AG08395 (cell line): Measurements from ENCODE around the gene TFR2.
A peak's percentile ranks its signal among the peaks of the same experiment; 100 is the strongest.

Source experiments
- DNase-seq: peaks from one replicate; pipeline ENCODE4 v3.0.0; 2012; ENCODE audit warnings: mixed read lengths, low spot score

TFR2 gene

DNA sequence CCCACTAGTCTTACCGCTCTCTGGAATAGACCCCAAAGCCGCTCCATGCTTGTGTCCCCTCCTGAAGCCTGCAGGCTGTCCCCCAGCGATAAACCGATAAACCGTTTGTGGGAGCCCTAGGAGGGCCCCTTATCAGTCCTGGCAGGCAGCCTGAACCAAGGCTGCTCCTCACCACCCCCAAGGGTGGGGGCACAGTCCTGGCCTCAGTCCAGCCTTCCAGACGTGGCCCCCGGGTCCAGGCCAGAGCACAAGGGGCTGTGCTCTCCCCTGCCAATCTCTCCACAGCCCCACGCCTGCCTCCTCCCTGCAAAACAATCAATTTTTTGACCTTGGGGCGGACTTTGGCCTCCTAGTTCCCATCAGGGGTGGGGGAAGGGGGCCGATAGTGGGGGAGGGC, at the start of gene TFR2:
TFR2 (minus strand) TSS at position 90 of the 397 bp plus-strand sequence; CDS start at position 47, 43 bp downstream.
- DNase-seq, result no peak

DNA sequence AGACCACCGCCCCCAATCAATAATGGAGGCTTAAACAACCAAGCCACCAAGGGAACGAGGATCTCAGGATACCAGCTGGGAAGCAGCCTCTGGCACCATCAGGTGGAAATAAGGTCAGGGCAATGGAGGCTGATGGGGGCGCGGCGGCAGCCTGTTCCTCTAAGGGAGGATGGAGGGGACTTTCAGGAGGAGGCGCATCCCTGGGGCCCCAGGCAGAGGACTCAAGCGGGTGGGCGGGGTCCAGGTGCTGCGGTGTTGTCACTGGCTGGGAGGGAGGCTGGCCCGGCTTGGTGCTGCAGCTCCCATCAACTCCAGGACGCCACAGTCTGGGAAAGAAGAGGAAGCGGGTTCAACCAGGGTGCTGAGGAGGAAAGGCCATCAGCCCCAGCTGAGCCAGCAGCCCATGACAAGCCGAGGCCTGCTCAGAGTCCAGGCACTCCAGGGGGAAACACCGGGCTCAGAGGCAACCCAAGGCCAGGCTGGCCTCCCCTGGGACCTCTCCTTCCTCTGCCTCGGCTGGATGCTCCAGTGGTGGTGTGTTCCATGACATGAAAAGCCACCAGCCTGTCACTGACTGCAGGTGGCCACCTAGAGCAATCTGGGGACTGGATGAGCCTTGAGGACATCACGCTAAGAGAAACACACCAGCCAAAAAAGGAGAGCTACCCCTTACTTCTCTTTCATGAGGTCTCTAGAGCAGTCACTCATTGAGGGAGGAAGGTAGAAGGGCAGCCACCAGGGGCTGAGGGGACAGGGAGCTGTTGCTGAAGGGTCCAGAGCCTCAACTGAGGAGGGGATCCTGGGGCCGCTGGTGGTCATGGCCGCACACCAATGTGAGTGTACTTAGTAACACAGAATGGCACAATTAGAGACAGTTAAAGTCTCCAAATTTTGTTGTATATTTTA, 48.1 kb upstream of the TFR2 start:
- DNase-seq, result no peak

DNA sequence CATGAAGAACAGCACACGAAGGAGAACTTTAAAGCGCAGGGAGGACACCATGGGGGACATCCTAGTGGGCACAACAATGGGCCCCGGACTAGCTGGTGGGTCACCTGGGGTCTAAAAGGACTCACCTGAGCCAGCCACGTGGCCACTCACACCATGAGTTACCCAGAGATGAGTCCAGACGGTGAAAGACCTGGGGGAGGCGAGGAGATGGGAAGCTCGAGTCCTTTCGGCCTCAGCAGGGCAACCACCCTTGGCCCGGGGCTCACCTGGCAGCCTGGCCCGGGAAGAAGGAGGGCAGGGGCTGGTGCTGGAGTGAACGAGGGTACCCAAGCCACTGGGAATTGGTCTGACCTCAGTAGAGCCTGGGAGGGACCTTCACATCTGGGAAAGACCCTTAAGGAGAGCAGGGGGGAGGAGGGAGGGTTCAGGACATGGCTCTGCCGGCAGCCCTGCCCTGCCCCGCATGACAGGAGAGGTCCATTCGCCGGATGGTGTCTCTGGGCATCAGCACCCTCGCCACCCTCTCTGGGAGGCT, 47.0 kb upstream of the TFR2 start:
- no peak for DNase-seq

DNA sequence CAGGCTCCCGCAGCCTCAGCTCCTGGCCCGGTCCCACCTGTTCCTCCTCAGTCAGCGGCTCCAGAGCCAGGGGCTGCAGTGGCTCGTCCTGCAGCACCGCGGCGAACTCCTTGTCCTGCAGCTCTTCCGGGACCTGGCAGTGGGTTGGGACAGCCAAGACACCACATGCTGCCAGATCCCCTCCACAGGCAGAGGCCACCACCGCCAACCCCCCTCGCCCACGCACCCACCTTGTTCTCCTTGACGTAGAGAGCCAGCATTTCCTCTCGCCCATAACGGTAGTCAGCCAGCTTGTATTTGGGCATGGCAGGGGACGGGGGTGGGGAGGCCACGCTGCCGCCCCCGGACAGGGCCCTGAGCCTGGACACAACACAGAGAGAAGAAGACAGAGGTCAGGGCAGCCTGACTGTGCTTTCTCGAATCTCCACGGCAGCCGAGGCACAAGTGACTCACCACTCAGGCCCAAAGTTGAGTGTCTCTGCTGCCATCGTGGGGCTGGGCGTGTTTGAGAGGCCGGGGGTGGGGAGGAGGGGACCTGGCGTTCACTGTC, 46.5 kb upstream of the TFR2 start:
- DNase-seq, result no peak

DNA sequence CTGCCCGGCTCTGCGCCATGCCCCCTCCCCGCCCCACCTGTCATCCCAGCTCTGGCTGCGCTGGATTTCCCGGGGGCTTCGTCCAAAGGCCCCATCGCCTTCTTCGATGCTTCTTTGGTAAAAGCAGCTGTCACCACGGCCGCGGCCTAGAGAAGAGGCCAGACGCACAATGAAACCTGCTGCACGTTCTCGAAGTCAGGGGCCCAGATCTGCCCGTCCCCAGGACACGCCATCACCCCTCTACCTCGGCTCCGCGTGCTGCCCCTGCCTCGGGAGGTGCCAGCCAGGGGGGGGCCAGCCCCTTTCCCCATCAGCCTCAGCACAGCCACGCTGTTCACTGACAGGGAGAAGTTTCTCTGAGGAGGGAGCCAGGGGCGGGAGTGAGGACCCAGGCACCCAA, 45.9 kb upstream of the TFR2 start:
- DNase-seq, result no peak

DNA sequence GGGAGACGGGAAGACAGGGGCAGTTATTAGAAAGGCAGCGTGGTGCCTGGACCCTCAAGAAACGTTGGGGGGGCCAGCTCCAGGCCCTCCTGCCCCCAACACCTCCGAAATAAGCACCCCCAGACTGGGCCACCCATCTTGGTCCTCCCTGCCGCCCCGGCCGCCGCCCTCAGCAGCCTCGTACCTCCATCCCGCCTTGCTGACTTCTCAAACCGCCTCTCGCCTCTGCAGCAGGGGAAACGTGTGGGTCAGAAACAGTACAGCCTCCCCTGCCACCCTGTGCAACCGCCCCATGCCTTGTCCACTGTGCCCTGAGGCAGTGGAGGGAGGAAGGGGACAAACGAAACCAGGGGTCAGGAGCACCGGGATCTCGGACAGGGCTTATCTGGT, 45.5 kb upstream of the TFR2 start:
- no peak for DNase-seq

DNA sequence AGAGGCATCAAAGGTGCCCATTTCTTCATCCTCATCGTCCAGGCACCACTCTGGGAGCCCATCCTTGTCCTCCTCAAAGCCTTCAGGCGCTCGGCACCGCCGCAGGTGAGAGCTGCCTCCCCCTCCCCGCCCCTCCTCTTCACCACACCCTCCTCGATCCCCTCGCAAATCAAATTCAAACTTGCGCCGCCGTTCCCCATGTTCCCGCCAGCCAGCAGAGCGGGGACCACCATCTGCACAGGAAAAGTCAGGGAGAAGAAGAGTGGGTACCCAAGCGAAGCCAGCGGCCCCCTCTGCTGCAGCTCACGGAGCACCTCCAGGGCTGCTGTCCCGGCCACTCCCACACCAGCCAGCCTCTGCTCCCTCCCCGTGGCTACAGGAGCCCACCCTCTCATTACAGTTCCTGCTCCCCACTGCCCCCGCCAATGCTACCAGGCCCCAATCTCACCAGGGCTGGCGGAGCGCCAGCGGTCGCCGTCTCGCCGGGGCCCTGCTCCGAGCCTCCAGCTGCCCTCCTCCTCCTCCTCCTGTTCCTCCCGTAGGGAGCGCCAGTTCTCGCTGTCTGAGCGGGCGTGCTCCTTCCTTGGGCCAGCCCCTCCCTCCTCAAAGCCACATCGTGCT, 45.0 kb upstream of the TFR2 start:
- no peak for DNase-seq

DNA sequence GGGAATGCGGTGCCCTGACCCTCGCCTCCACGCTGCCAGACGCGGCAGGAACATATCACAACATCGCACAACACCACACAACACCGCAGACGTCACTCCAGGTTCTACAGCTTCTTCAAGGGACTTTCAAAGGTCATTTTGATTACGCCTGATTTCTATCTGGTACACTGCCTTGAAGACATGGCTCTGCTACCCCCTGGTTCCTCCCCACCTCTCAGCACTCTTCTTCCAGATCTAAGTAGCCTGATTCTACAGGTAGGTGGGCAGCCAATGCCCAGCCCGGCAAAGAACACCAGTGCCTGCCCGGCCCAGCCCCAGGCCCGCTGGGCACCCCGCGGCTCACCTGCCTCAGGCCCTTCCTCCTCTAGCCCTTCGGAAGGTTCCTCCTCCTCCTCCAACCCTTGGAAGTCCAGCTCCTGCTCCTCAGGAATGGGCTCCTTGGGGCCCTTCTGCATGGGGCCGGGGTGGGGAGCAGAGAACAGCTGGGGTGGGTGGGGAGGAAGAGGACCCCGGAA, 44.3 kb upstream of the TFR2 start:
- no peak for DNase-seq

DNA sequence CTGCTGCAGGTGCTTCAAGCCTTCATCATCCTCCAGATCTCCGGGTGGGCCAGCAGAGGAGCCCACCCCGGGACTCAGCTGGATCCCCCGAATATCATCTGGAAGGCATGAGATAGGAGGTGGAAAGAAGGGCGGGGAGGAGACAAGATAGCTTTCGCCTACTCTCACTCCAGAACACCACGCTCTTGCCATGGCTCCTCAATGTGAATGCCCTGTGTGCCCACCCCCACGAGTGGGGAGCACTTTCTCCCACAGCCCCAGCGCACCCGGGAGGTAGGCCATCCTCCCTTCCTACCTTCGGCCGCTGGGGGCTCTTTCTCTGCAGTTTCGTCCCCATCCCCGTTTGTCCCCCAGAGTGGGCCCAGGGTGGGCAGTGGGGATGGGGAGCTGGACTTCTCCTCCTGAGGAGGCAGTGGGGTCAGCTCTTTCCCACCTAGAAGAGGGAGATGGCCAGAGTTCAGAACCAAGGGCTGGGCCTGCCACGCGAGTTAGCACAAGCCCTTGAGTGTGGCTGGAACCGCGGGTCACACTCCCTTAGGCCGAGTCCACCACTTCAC, 43.8 kb upstream of the TFR2 start:
- no peak for DNase-seq

DNA sequence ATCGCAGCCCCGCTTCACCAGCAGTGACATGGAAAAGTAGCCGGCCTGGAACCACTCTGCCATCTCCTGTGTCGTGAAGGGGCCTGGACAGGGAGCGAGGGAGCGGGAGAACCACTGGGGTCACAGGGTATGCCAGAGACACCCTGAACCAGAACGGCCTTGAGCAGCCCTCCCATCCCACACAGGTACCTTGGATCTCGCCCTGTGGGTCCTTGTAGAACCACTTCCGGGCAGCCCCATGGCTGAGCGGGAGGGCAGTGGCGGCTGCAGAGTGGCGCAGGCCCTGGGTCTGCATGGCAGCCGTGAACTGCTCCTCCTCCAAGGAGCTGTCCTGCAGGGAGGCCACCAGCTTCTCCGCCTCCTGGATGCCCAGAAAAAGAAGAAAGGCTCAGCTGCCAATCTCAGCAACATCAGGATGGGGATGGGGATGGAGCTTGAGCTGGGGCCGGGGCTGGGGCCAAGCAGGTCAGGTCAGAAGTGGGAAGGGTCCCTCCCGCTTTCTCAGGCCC, 43.2 kb upstream of the TFR2 start:
- DNase-seq, result no peak

DNA sequence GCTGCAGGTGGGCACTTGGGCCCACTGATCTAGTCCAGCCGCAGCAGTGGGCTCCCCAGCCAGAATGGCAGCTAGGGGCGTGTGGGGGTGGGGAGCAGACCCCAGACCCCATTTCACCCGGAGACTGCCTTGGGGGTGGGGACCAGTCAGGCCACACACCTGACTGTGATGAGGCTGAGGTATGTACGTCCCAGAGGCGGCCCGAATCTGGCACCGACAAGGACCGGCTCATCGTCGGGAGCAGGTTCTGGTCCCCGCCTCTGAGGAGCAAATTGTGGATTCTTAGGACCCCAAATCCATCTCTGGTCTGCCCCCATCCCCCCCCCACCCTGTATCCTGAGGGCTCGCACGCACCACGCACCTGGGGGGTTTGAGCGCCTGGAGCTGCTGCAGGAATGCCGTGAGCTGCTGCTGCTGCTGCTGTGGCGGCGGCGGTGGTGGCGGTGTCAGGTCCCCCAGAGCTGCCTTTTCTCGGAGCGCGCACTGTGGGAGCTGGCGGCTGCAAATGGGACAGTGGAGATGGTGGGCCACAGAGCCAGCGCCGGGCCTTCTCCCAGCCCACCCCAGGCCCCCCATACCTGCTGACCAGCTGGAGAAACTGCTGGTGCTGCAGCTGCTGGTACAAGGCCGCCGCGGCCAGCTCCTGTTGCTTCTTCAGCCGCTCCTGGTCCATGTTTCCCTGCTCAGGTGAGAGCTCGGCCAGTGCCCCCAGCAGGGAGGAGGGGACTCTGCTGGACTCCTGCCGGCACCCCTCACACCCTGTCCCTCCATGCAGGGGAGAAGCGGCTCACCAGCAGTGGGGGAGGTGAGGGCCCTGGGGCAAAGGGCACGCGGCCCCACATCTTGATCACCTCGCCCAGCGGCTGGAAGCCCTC, 42.5 kb upstream of the TFR2 start:
- DNase-seq, result no peak

DNA sequence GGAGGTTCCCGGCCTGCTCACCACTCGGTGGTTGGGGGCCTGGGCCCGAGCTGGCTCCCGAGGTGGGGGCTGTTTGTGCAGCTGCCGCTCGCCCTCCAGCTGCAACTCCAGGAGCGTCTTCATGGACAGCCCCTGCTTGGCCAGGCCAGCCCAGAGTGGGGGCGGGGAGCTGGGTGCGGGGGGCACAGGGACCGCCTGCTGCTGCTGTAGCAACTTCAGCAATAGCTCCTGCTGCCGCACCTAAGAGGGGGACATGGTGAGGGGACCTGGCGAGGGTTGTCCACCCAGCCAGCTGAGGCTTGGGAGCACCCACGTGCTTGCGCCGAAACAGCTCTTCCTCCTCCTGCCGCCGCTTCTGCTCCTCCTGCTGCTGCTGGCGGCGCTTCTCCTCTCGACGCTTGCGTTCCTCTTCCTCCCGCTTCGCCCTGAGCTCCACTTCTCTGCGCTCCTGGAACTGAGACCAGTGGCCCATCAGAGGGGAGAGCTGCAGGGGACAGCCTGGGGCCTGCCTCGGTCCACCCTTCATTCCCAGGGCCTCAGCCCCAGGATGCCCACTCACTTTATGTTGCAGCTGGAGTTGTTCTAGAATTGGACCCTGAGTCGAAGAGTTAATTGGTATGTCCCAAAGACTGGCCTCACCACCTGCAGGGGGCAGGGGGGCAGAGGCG, 41.8 kb upstream of the TFR2 start:
- DNase-seq, result no peak

DNA sequence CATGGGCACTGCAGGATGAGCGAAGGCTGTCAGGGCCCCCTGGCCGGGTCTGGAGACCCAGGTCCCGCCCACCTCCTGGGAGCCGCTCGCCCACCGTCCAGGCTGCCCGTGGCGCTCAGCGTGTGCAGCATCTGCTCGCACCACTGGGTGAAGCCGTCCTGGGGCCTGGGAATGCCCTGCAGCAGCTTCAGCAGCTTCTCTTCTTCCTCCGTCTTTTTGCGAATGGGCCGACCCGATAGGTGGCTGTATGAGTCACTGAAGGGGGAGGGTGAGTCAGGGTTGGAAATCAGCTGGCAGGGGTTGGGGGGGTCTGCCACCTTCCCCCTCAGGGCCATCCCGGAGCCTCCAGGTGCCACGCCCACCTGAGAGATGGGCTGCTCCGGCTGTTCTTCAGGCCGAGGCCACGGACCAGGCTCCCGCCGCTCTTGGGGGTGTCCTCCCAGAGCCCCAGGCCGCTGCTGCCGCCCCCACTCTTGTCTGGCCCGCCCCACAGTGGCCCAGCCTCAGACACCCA, 40.9 kb upstream of the TFR2 start:
- no peak for DNase-seq

DNA sequence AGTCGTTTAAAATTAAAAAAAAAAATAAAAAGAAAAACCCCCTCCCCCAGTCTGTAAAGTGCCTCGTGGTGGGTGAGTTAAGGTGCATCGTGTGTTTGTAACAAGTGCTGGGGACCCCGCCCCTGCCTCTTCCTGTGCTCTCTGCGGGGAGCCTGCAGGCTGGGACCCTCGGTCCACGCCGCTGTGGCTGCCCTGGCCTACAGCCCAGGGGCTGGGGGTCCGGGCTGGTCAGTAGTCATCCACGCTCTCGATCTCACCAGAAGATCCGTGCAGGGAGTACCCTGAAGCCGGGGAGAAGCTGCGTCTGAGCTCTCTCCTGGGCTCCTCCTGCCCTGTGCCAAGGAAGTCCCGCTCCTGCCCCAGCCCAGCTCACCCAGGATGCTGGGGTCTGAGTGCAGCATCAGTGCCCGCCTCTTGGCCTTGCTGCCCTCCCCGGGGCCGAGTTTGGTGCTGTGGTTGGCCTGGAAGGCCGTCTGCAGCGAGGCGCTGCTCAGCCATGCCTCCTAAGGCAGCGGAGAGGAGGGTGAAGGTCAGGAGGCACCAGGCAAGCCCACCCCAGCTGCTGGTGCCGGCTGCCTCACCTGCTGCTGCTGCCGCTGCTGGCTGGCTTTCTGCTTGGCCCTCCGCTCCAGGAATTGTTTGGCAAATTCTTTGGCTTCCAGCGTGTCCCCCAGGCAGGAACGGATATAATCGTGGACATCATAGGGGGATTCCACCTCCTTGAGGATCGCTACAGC, 40.3 kb upstream of the TFR2 start:
- DNase-seq, result no peak

DNA sequence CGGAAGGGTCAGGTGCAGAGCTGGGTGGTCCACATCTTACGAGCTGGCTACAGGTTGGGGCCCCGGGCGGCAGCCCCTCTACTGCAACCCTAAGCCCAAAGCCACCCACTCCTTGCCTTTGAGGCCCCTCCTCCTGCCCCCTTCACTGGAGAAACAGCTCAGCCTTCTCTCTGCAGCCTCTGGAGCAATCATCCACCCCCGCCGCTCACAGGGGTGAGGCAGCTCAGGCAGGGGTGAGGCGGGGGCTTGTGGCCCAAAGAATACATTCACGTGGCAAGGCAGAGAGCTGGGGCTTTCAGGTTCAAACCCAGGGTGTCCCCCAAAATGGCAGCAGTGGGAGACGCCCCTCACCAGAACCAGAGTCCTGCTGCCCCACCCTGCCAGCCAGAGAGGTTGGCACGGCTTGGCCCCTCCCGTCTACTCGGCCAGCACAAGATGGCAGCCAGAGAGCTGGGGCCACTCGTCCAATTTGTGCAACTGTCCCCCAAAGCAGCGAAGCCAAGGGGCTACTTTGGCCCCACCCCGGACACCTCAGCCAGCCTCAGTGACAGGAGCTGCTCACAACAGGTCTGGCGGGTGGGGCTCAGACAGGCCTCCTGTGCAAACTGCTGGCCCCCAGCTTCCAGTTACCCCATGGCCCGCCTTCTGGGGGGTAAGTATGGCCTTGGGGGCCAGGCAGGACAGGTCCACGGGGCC, 39.4 kb upstream of the TFR2 start:
- no peak for DNase-seq

DNA sequence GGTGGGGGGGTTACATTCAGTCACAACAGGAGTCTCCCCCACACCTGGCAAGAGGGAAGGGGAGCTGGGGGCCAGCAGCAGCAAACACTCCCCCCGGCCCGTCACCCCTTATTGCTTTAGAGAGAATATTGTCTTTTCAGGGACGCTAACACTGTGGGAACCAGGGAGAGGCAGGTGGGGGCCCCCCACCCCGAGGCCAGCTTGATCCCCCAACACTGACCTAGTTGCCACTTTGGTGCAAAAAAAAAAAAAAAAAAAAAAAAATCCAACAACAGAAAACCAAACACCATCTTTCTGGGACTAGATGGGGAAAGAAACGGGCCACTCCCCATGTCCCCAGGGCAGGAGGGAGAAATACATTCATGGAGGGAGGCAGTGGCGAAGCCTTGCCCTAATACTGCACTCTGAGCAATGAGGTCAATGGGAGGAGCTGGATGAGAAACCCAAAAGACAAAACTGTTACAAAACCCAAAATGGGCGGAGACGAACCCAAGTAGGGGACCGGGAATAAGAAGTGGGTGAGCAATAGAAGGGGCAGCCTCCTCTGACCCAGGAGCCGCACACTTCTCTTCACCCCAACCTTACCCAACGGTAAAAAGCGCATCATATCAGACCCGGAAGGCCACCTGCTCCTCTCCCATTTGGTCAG, 38.7 kb upstream of the TFR2 start:
- peak; percentile 67 for DNase-seq

DNA sequence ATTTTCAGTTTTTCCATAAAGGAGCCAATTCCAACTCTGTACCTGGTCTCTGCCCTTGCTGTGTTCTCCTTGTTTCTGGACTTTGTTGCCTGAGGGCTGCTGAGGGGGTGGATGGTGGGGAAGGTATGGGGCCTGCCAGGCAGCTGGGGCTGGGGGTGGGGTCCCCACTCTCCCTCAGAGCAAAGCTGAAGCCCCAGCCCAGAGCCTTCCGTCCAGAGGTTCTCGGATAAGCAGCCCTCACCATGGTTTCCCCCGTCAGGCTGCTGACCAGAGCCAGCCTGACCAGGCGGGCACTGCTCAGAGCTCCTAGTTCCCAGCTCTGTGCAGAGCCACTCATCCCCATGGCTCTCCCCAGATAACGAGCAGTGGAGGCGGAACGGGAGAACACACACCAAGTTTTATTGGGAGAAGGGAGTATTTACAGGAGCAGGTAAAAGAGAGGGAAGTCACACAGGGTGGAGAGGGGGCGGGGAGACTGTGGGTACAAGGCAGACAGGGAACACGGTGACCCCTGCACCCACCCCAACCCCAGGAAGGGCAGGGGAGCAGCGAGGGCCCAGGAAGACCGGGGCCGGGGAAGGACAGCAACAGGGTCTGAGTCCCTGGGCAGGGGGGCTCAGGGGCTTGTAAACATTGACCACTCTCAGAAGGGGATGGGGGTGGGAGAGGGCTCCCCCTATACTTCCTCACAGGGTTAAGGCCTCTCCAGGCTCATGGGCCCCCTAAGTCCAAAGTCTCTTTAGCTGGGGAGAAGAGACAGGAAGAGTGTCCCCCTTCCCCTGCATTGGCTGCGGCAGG, 38.0 kb upstream of the TFR2 start:
- no peak for DNase-seq
